Activated naive CD8-positive, alpha-beta T cell treated with anti-CD3 and anti-CD28 coated beads, Interleukin-2, amount 10 ng/mL, durations not matched to agents 7 days and 5 days (primary cell): Measurements from ENCODE around the gene CTCF. TPM values are rescaled to one million over a fixed set of nuclear protein-coding genes. Genes with fewer than 3 reads are reported as not detected.

ENCODE experiments used
- ATAC-seq: fragments of 150-1000 bp; cut with Tn5 transposase; one replicate; pipeline ENCODE4 v1.10.0; 2021; ENCODE audit warnings: low read depth, moderate library complexity
- POLR2A ChIA-PET: fragments of 350-600 bp; sonication (Branson Sonifier 250); formaldehyde crosslinking; loops from one replicate; lab custom pipeline; 2021; ENCODE audit warnings: antibody characterized with exemption; lab: Charles Lee
- DNase-seq: peaks from one replicate; pipeline ENCODE4 v3.0.0; 2021
- H3K27ac Mint-ChIP-seq: one replicate; pipeline ENCODE4 v1.8.0; 2022; ENCODE audit warnings: mild to moderate bottlenecking, mixed read lengths
- H3K27me3 Mint-ChIP-seq: one replicate; pipeline ENCODE4 v1.8.0; 2022; ENCODE audit warnings: mild to moderate bottlenecking, moderate library complexity, mixed read lengths
- H3K36me3 Mint-ChIP-seq: one replicate; pipeline ENCODE4 v1.8.0; 2021; ENCODE audit warnings: mild to moderate bottlenecking, mixed read lengths
- H3K4me1 Mint-ChIP-seq: one replicate; pipeline ENCODE4 v1.8.0; 2021; ENCODE audit warnings: mixed read lengths
- H3K4me3 Mint-ChIP-seq: one replicate; pipeline ENCODE4 v1.8.0; 2022; ENCODE audit warnings: mild to moderate bottlenecking, moderate library complexity, mixed read lengths
- H3K9me3 Mint-ChIP-seq: one replicate; pipeline ENCODE4 v1.8.0; 2021; ENCODE audit warnings: mixed read lengths
- total RNA-seq, 2 experiments: library from RNA; stranded (reverse); gene quantifications; one replicate each; pipeline ENCODE4 v1.2.3, GENCODE V29; 2021

Gene CTCF
- total RNA-seq, 2 experiments from 2014 or later: 69.9 to 72.3 TPM

- Mint-ChIP-seq H3K4me1 (peaks cover 6% of the 10 kb centered on the region), H3K36me3 (no peaks in the 10 kb centered on the region), H3K9me3 (no peaks in the 10 kb centered on the region), H3K27me3 (no peaks in the 10 kb centered on the region), H3K27ac (peak overlapping the region; percentile 82), H3K4me3 (peak overlapping the region; percentile 93)
- no peak for ATAC-seq
- DNase-seq: no peak
- POLR2A ChIA-PET: interaction anchor here (1.8 to 3.4 kb wide), 6 partner anchors 8 to 187 kb away, joined by 4 to 20 read pairs (median 14); partner anchors contain the start of genes ACD, ATP6V0D1, CARMIL2 and CTCF
These were observed 105.1 kb downstream of the CTCF start for GRCh38 chr16:67667453-67667816.

GRCh38 chr16:67667817-67668494 lies 105.6 kb downstream of the CTCF start:
- Mint-ChIP-seq H3K27ac (no peak overlapping the region), H3K9me3 (no peaks in the 10 kb centered on the region), H3K4me3 (peak overlapping the region; percentile 93), H3K4me1 (peaks cover 9% of the 10 kb centered on the region), H3K36me3 (no peaks in the 10 kb centered on the region), H3K27me3 (no peaks in the 10 kb centered on the region)
- ATAC-seq (peak; percentile 91), DNase-seq (peak; percentile 81)
- POLR2A ChIA-PET: interaction anchor here (1.8 to 3.4 kb wide), 6 partner anchors 8 to 187 kb away, joined by 4 to 20 read pairs (median 14); partner anchors contain the start of genes ACD, ATP6V0D1, CARMIL2 and CTCF

- Mint-ChIP-seq H3K27me3 (no peaks in the 10 kb centered on the region), H3K36me3 (no peaks in the 10 kb centered on the region), H3K4me1 (peaks cover 9% of the 10 kb centered on the region), H3K27ac (peak overlapping the region; percentile 70), H3K9me3 (no peaks in the 10 kb centered on the region), H3K4me3 (no peak overlapping the region)
- POLR2A ChIA-PET: interaction anchor here (0.5 to 3.4 kb wide), 5 partner anchors 9 to 178 kb away, joined by 4 to 16 read pairs (median 14); partner anchors contain the start of genes ACD and CARMIL2
- DNase-seq: peak; percentile 53
- no peak for ATAC-seq
These were observed 106.3 kb downstream of the CTCF start for GRCh38 chr16:67668495-67669157.

- DNase-seq (no peak), ATAC-seq (no peak)
- Mint-ChIP-seq H3K27ac (no peak overlapping the region), H3K4me1 (peaks cover 9% of the 10 kb centered on the region), H3K27me3 (no peaks in the 10 kb centered on the region), H3K4me3 (no peak overlapping the region), H3K9me3 (no peaks in the 10 kb centered on the region), H3K36me3 (no peaks in the 10 kb centered on the region)
- POLR2A ChIA-PET: interaction anchor here (0.5 kb wide), 2 partner anchors 85 to 116 kb away, joined by 3 to 5 read pairs; no protein-coding TSS in a partner anchor
These were observed 107.3 kb downstream of the CTCF start for GRCh38 chr16:67669499-67670101.

GRCh38 chr16:67672306-67672705 lies 110.0 kb downstream of the CTCF start:
- DNase-seq (no peak), ATAC-seq (no peak)
- H3K27ac Mint-ChIP-seq: no peak overlapping the region
- peaks cover 5% of the 10 kb centered on the region for H3K4me1 Mint-ChIP-seq
- H3K36me3 Mint-ChIP-seq: no peaks in the 10 kb centered on the region
- no peaks in the 10 kb centered on the region for H3K27me3 Mint-ChIP-seq
- POLR2A ChIA-PET: interaction anchor here (1.0 kb wide), 1 partner anchor 201 kb away, joined by 3 read pairs; the partner anchor contains the start of gene EDC4
- H3K4me3 Mint-ChIP-seq: no peak overlapping the region
- H3K9me3 Mint-ChIP-seq: no peaks in the 10 kb centered on the region

GRCh38 chr16:67672739-67673662 lies 110.7 kb downstream of the CTCF start:
- ATAC-seq: peak; percentile 21
- no peaks in the 10 kb centered on the region for H3K36me3 Mint-ChIP-seq
- POLR2A ChIA-PET: interaction anchor here (1.0 kb wide), 1 partner anchor 200 kb away, joined by 3 read pairs; the partner anchor contains the start of gene EDC4

GRCh38 chr16:67673712-67674580 lies 111.6 kb downstream of the CTCF start:
- ATAC-seq (no peak), DNase-seq (no peak)
- H3K27me3 Mint-ChIP-seq: no peaks in the 10 kb centered on the region
- POLR2A ChIA-PET: no interaction called here
- no peaks in the 10 kb centered on the region for H3K36me3 Mint-ChIP-seq
- peaks cover 3% of the 10 kb centered on the region for H3K4me1 Mint-ChIP-seq
- no peak overlapping the region for H3K4me3 Mint-ChIP-seq
- H3K27ac Mint-ChIP-seq: no peak overlapping the region
- no peaks in the 10 kb centered on the region for H3K9me3 Mint-ChIP-seq

More at GRCh38 chr16:67672739-67673662, 110.7 kb downstream of the CTCF start:
- no peak overlapping the region for H3K4me3 Mint-ChIP-seq
- H3K4me1 Mint-ChIP-seq: peaks cover 4% of the 10 kb centered on the region
- DNase-seq: peak; percentile 65
- no peaks in the 10 kb centered on the region for H3K9me3 Mint-ChIP-seq
- H3K27ac Mint-ChIP-seq: no peak overlapping the region
- no peaks in the 10 kb centered on the region for H3K27me3 Mint-ChIP-seq

- Mint-ChIP-seq H3K27ac (no peak overlapping the region), H3K4me1 (peaks cover 3% of the 10 kb centered on the region), H3K27me3 (no peaks in the 10 kb centered on the region), H3K36me3 (no peaks in the 10 kb centered on the region), H3K4me3 (no peak overlapping the region), H3K9me3 (no peaks in the 10 kb centered on the region)
- DNase-seq (no peak), ATAC-seq (no peak)
- POLR2A ChIA-PET: no interaction called here
These were observed 112.7 kb downstream of the CTCF start for GRCh38 chr16:67674851-67675578.

GRCh38 chr16:67675579-67675935 lies 113.2 kb downstream of the CTCF start:
- no peak for DNase-seq
- no peak for ATAC-seq
- H3K4me1 Mint-ChIP-seq: peaks cover 3% of the 10 kb centered on the region
- H3K9me3 Mint-ChIP-seq: no peaks in the 10 kb centered on the region
- POLR2A ChIA-PET: interaction anchor here (1.3 kb wide), 1 partner anchor 168 kb away, joined by 3 read pairs; no protein-coding TSS in a partner anchor
- no peak overlapping the region for H3K27ac Mint-ChIP-seq
- H3K36me3 Mint-ChIP-seq: no peaks in the 10 kb centered on the region
- no peak overlapping the region for H3K4me3 Mint-ChIP-seq
- H3K27me3 Mint-ChIP-seq: no peaks in the 10 kb centered on the region

- no peak overlapping the region for H3K4me3 Mint-ChIP-seq
- no peaks in the 10 kb centered on the region for H3K27me3 Mint-ChIP-seq
- H3K36me3 Mint-ChIP-seq: no peaks in the 10 kb centered on the region
- H3K9me3 Mint-ChIP-seq: no peaks in the 10 kb centered on the region
- peaks cover 3% of the 10 kb centered on the region for H3K4me1 Mint-ChIP-seq
- ATAC-seq: no peak
- no peak overlapping the region for H3K27ac Mint-ChIP-seq
- POLR2A ChIA-PET: interaction anchor here (1.3 kb wide), 1 partner anchor 167 kb away, joined by 3 read pairs; no protein-coding TSS in a partner anchor
- DNase-seq: no peak
These were observed 113.7 kb downstream of the CTCF start for GRCh38 chr16:67675999-67676398.

GRCh38 chr16:67676516-67676915 lies 114.2 kb downstream of the CTCF start:
- no peaks in the 10 kb centered on the region for H3K9me3 Mint-ChIP-seq
- H3K4me3 Mint-ChIP-seq: no peak overlapping the region
- DNase-seq: no peak
- no peak for ATAC-seq
- H3K27me3 Mint-ChIP-seq: no peaks in the 10 kb centered on the region
- no peaks in the 10 kb centered on the region for H3K36me3 Mint-ChIP-seq
- POLR2A ChIA-PET: interaction anchor here (1.3 kb wide), 1 partner anchor 167 kb away, joined by 3 read pairs; no protein-coding TSS in a partner anchor
- H3K4me1 Mint-ChIP-seq: peaks cover 3% of the 10 kb centered on the region
- H3K27ac Mint-ChIP-seq: no peak overlapping the region
